Ovary (tissue), 9 donors: ENCODE measurements around the gene TIMM13. TPM values are rescaled to one million over a fixed set of nuclear protein-coding genes. Genes with fewer than 3 reads are reported as not detected.

Experiments used
- DNase-seq, 5 donors: peaks; one replicate each; pipeline ENCODE4 v3.0.0-alpha.2; 2019 to 2020
- H3K27ac ChIP-seq, 2 donors: fragments of 200-600 bp; one replicate each; pipeline versions ENCODE4 v1.5.1 to v1.8.0; 2019 to 2022
- H3K27me3 ChIP-seq: fragments of 200-600 bp; one replicate; pipeline ENCODE4 v1.8.0; 2022
- H3K36me3 ChIP-seq: fragments of 200-600 bp; sonication (generic); one replicate; pipeline ENCODE4 v1.5.1; 2019
- H3K4me1 ChIP-seq: one replicate; pipeline ENCODE4 v1.8.1; 2013; ENCODE audit warnings: mild to moderate bottlenecking, moderate library complexity; ENCODE audit not compliant: insufficient read depth
- H3K4me3 ChIP-seq: fragments of 200-600 bp; sonication (generic); one replicate; pipeline ENCODE4 v1.5.1; 2017
- H3K9me3 ChIP-seq, 2 donors: fragments of 200-600 bp in 1 of 2; sonication (generic) in 1 of 2; one replicate each; pipeline versions ENCODE4 v1.5.1 to v1.8.1; 2013 to 2019; ENCODE audit warnings: mild to moderate bottlenecking in 1 of 2, moderate library complexity in 1 of 2
- EP300 ChIP-seq: sonication (generic); formaldehyde crosslinking; IDR thresholded peaks from one replicate; pipeline ENCODE4 v1.6.1; 2017; ENCODE audit warnings: antibody characterized with exemption
- POLR2A ChIP-seq: fragments of 450-650 bp; IDR thresholded peaks from one replicate; pipeline ENCODE4 v1.6.1; 2017; ENCODE audit warnings: antibody characterized with exemption, mild to moderate bottlenecking, moderate library complexity
- whole genome bisulfite sequencing, 3 donors: extraction: QIAGEN DNeasy Blood & Tissue Kit in 1 of 3; methylation state at CpG; one replicate each; pipeline versions ENCODE4 v1.1.5 to v1.1.7; 2013 to 2017; 5-methylcytosine and 5-hydroxymethylcytosine counted together
- intact Hi-C, 4 donors: fragments of 100-400 bp; cut with DNase I; formaldehyde crosslinking; loops; one replicate each; pipeline versions ENCODE4 v1.11.0 to v1.15.1; 2022 to 2023
- polyA plus RNA-seq, 2 donors: library from polyadenylated mRNA; stranded (reverse); fragments of 200-250 nt in 1 of 2; fragments of 350-450 nt in 1 of 2; fragmentation: Illumina TruSeq in 1 of 2; extraction: RNeasy Lipid Tissue Mini Kit (QIAGEN cat#74804) in 1 of 2; gene quantifications; one replicate each; pipeline ENCODE4 v1.2.3, GENCODE V29; 2013 to 2014
- total RNA-seq, 7 donors: library from RNA; depleted of rRNA in 2 of 7; stranded (reverse); fragments of >200 nt in 2 of 7; fragmentation: NEBNext Ultra II Directional in 3 of 7; extraction: Animal tissue kit (Norgen Biotek cat#: 25700) in 3 of 7; gene quantifications; one replicate each; pipeline versions ENCODE4 v1.1.0 to v1.2.4, GENCODE V29; 2016 to 2023
- TF ChIP-seq, protein P1 (sequence below), 3 donors: fragments of 450-650 bp in 2 of 3; fragments of 200-600 bp in 1 of 3; IDR thresholded peaks; one replicate each; pipeline versions ENCODE4 v1.5.1 to v1.8.0; 2016 to 2022; ENCODE audit warnings: antibody characterized with exemption in 3 of 3, mild to moderate bottlenecking in 1 of 3
- donor health status: DM: no; HTN: no; CAD: no; lungs with moderate emphysema.
- donor health status: DM: no; HTN: no; CAD: no.
- donor health status: Bipolar disorder and iron deficiency.
- donor health status: DM: yes; HTN: yes; CAD: no.
- donor health status: DM: no; HTN: no; CAD: no.
- donor health status: DM: yes; HTN: yes; CAD: no.

The TIMM13 gene
- total and polyA plus RNA-seq, 9 donors = 2.7 to 72.3 (median 49.7) TPM

DNA sequence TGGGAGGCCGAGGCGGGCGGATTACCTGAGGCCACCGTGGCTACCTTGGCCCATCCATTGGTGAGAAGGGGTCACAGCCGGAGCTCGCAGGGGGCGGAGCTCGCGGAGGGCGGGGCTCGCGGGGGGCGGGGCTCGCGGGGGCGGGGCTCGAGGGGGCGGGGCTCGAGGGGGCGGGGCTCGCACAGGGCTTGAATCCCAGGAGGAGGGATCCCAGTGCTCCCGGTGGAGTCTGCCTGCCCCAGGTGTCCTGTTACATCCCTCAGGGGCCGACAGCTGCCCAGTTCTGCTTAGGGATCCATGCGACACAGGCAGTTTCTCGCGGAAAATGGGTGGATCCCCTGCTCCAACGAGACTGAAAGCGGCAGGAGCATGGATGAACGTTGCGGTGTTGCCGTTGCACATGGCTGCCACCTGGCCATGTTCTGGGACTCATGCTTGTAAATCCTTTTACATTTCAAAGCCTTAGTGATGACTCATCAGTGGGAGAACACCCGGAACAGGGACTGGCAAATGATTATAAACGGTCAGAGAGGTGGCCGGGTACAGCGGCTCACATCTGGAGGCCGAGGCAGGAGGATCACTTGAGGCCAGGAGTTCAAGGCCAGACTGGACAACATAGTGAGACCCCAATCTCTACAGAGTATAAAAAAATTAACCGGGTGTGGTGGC is 42.2 kb downstream of the TIMM13 start:
- TF ChIP-seq EP300 (no peak), POLR2A (no peak)
- TF ChIP-seq, protein P1, sequence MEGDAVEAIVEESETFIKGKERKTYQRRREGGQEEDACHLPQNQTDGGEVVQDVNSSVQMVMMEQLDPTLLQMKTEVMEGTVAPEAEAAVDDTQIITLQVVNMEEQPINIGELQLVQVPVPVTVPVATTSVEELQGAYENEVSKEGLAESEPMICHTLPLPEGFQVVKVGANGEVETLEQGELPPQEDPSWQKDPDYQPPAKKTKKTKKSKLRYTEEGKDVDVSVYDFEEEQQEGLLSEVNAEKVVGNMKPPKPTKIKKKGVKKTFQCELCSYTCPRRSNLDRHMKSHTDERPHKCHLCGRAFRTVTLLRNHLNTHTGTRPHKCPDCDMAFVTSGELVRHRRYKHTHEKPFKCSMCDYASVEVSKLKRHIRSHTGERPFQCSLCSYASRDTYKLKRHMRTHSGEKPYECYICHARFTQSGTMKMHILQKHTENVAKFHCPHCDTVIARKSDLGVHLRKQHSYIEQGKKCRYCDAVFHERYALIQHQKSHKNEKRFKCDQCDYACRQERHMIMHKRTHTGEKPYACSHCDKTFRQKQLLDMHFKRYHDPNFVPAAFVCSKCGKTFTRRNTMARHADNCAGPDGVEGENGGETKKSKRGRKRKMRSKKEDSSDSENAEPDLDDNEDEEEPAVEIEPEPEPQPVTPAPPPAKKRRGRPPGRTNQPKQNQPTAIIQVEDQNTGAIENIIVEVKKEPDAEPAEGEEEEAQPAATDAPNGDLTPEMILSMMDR (IDR thresholded peaks at IDR 0.05) = no peak
- Histone ChIP-seq H3K9me3 (no peaks in the 10 kb centered on the region), H3K36me3 (no peaks in the 10 kb centered on the region), H3K4me3 (no peak overlapping the region), H3K27me3 (no peaks in the 10 kb centered on the region), H3K27ac (no peak overlapping the region), H3K4me1 (no peaks in the 10 kb centered on the region)
- WGBS, 3 donors = 11 to 19% (median 18%) methylated on average over 24 to 37 of the region's 37 CpGs
- intact Hi-C loops = loop anchor here in 2 of 4 donors (5.0 to 10.0 kb wide), 2 partner anchors 228 to 250 kb away; no protein-coding TSS in a partner anchor
- DNase-seq = peak in 2 of 5 donors; percentile 21 to 42

DNA sequence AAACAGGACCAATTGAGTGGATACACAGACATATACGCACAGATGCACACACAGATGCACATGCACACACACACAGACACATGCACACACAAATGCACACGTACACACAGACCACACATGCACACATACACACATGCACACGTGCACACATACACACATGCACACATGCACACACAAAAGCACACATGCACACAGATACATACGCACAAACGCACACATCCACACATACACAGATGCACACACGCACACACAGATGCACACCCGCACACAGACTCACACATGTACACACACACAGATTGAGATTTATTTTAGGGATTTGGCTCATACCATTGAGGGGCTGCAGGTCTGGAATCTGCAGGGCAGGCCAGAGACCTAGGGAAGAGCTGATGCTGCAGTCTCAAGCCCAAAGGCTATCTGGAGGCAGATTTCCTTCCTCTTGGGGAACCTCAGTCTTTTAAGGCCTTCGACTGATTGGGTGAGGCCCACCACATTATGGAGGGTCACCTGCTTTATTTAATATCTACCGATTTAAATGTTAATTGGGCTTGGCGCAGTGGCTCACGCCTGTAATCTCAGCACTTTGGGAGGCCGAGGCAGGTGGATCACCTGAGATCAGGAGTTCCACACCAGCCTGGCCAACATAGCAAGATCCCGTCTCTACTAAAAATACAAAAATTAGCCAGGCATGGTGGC is 44.7 kb downstream of the TIMM13 start:
- no peak overlapping the region for H3K27ac ChIP-seq
- no peak for DNase-seq
- TF ChIP-seq, protein P1 (IDR thresholded peaks at IDR 0.05) = no peak
- TF ChIP-seq POLR2A (no peak), EP300 (no peak)
- H3K27me3 ChIP-seq = no peaks in the 10 kb centered on the region
- no peaks in the 10 kb centered on the region for H3K4me1 ChIP-seq
- intact Hi-C loops = loop anchor here in 1 of 4 donors (10.0 kb wide), 1 partner anchor 248 kb away; no protein-coding TSS in a partner anchor
- H3K9me3 ChIP-seq = no peaks in the 10 kb centered on the region
- 85 to 87% (median 87%) methylated on average over 13 of the region's 13 CpGs for WGBS, 3 donors
- no peak overlapping the region for H3K4me3 ChIP-seq
- no peaks in the 10 kb centered on the region for H3K36me3 ChIP-seq

DNA sequence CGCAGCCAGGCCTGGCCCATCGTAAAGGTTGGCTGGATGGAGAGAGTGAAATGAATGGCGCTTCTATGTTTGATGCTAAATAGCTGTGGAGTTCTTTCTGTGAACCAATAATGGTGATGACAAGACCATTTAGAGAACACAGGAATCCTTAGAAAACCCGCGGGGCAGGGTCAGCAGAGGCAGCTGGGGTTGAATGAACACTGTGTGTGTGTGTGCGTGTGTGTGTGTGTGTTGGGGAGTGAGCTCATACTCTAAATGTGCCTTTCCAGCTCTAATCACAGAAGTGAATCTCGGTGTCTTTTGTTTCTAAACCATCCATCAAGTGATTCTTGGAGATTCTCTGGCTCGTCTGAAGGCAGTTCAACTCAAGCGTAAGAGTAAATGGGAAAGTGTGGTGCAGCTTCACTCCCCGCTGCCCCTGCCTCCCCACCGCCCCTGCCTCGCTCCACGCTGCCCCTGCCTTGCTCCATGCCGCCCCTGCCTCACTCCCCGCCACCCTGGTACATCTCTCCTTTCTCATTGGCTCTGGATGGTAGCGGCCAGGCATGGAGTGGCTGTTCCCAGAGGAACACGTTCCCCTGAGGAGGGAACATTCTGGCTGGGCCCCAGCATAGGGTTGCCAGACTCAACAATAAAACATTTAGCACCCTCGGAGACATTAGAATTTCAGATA is 46.1 kb downstream of the TIMM13 start:
- H3K4me3 ChIP-seq = no peak overlapping the region
- intact Hi-C loops = loop anchor here in 1 of 4 donors (10.0 kb wide), 1 partner anchor 246 kb away; no protein-coding TSS in a partner anchor
- no peaks in the 10 kb centered on the region for H3K4me1 ChIP-seq
- TF ChIP-seq EP300 (no peak), POLR2A (no peak)
- TF ChIP-seq, protein P1 (IDR thresholded peaks at IDR 0.05) = no peak
- H3K27me3 ChIP-seq = no peaks in the 10 kb centered on the region
- no peak for DNase-seq
- no peak overlapping the region for H3K27ac ChIP-seq
- H3K36me3 ChIP-seq = no peaks in the 10 kb centered on the region
- WGBS, 3 donors = 54 to 58% (median 54%) methylated on average over 18 of the region's 18 CpGs
- no peaks in the 10 kb centered on the region for H3K9me3 ChIP-seq

DNA sequence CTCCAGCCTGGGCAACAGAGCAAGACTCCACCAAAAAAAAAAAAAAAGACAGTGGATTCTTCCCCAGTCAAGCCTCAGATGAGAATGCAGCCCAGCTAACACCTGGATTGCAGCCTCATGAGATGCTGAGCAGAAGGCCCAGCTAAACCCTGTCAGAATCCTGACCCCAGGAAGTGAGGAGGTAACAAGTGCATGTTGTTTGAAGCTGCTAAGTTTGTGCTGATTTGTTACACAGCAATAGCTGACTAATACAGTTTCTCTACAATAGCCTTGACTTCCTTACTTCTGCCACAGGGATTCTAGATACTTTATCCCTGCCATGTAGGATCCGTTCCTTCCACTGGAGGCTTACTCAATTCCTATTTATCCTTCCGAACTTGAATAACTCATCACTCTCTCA is 46.8 kb downstream of the TIMM13 start:
- Histone ChIP-seq H3K4me3 (no peak overlapping the region), H3K4me1 (no peaks in the 10 kb centered on the region), H3K27me3 (no peaks in the 10 kb centered on the region), H3K36me3 (no peaks in the 10 kb centered on the region), H3K9me3 (no peaks in the 10 kb centered on the region), H3K27ac (no peak overlapping the region)
- WGBS, 3 donors = 85 to 95% (median 91%) methylated on average over 2 of the region's 2 CpGs
- intact Hi-C loops = loop anchor here in 1 of 4 donors (10.0 kb wide), 1 partner anchor 246 kb away; no protein-coding TSS in a partner anchor
- TF ChIP-seq, protein P1 (IDR thresholded peaks at IDR 0.05) = no peak
- TF ChIP-seq POLR2A = no peak
- no peak for TF ChIP-seq EP300
- DNase-seq = no peak
